NCI-H2107 (cell line): ENCODE data around the gene TECPR1.

Source experiments
- DNase-seq: peaks from one replicate; lab custom pipeline; 2025; lab: John Stamatoyannopoulos, UW

TECPR1 gene, protein sequence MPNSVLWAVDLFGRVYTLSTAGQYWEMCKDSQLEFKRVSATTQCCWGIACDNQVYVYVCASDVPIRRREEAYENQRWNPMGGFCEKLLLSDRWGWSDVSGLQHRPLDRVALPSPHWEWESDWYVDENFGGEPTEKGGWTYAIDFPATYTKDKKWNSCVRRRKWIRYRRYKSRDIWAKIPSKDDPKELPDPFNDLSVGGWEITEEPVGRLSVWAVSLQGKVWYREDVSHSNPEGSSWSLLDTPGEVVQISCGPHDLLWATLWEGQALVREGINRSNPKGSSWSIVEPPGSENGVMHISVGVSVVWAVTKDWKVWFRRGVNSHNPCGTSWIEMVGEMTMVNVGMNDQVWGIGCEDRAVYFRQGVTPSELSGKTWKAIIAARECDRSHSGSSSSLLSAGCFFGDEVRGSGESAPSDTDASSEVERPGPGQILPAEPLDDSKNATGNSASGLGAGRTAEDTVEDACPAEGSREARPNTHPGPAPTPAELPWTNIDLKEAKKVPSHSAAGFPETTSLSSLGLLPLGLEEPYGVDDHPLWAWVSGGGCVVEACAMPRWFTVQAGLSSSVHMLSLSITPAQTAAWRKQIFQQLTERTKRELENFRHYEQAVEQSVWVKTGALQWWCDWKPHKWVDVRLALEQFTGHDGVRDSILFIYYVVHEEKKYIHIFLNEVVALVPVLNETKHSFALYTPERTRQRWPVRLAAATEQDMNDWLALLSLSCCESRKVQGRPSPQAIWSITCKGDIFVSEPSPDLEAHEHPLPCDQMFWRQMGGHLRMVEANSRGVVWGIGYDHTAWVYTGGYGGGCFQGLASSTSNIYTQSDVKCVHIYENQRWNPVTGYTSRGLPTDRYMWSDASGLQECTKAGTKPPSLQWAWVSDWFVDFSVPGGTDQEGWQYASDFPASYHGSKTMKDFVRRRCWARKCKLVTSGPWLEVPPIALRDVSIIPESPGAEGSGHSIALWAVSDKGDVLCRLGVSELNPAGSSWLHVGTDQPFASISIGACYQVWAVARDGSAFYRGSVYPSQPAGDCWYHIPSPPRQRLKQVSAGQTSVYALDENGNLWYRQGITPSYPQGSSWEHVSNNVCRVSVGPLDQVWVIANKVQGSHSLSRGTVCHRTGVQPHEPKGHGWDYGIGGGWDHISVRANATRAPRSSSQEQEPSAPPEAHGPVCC

DNA sequence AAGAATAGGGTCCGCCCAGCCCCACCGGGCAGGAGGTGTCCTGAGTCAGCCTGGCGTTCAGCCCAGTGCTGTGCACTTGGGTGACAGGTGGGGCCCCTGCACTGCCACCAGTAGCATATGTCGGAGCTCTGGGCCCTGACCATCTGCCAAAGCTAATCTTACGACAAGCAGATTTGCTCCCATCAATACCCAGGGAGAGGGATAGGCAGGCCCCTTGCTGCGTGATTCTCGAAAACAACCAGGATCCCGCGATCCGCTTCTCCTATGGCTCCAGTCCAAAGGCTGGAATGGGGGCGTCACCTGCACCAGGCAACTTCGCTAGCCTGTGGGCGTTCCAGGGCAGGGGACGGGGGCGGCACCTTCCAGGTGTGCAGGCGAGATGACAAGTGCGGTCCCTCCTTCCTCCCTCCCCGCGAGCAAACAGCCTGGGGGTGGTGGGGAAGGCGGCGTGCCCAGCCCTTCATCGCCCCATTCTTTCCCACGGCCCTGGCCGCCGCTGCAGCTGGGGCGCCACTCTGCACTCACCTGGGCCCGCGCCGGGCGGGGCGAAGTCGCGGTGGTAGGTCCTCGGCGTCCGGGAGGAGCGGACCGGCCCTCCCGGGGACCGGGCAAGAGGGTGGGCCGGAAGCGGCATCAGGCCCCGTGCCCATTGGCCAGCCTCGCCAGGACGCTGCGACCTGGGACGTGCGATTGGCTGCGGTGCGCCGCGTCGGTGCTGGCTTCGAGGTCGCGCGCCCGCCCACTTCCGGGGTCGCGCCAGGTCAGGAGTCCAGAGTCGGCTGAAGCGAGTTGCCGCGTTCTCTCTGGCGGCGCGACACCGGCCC lies at the start of gene TECPR1:
Gene TECPR1, minus strand, starts transcription at position 632 of the 824 bp plus-strand sequence. CDS start 6,086 bp downstream, outside the sequence.
- DNase-seq = peak; percentile 82

DNA sequence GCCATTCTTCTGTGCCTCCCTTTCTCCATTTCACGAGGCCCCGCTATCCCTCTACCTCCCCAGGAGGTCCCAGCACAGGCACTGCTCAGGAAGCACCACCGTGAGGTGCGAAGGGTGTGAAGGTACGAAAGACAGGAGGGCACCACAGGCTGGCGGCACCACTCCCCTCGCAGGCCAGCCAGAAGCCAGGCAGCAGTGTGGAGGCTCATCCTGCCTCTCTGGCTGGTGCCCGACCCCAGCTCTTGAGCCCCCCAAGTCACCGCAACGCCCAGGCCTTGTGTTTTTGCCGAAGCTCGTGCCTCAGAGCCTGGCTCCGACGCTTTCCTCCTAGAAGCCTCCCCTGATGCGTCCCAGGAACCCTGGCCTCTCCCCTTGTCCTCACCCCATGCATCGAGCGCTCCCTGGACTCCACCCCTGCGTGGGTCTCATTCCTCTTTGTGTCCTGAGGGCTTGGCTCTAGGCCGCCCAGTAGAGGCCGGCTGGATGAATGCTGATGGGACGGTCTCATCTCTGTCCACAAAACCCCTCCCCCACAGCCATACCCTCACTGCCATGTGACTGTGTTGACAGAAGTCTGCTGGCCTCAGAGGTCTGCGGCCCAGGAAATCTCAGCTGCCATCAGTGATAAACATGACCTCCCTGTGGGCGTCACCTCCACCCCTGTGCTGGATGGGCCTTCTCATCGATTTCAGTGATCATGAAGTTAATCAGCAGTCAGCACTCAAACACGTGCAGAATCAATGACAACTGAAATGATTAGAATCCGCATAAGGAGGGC lies 48.8 kb upstream of the TECPR1 start:
- no peak for DNase-seq

DNA sequence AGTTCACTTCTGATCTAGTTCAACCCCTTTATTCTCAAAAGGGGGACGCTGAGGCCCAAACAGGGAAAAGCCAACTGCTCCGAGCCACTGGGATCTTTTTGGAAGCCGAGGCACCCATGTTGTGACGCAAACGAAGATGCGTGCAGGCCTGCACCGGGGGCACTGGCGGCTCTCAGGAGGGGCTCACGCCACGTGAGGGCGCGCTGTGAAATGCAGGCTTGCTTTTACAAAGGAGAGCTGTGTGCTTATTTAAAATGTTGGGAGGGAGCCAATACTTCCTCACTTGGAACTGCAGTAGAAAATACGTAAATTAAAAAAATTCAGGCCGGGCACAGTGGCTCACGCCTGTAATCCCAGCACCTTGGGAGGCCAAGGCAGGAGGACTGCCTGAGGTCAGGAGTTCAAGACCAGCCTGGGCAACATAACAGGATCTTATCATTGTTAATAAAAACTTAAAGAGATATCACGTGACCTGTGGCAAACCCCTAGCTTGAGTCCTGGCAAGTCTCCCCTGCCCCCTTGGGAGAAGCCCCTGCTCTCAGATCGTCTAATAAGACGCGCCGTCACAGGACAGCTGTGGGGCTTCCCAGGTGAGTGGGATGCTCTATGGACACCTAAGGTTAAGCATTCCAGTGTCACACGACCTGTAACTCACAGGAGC lies 45.7 kb upstream of the TECPR1 start:
- DNase-seq = no peak

DNA sequence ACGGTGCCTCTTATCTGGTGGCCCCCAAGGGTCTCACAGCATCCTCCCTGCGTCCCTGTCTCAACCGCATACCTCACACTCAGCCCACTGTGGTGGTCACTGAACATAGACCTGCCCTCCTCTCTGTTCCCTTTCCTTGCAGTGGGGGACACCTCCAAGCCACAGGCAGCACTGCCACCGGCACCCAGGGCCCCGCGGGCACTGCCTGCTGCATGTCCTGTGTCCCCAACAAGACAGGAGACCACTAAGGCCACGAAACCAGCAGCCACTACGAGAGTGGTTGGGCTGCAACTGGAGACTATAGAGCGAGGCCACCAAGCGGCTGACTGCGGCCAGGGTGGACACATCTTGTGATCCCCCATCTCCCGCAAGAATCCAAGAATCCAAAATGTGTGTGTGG lies 44.8 kb upstream of the TECPR1 start:
- DNase-seq = no peak

DNA sequence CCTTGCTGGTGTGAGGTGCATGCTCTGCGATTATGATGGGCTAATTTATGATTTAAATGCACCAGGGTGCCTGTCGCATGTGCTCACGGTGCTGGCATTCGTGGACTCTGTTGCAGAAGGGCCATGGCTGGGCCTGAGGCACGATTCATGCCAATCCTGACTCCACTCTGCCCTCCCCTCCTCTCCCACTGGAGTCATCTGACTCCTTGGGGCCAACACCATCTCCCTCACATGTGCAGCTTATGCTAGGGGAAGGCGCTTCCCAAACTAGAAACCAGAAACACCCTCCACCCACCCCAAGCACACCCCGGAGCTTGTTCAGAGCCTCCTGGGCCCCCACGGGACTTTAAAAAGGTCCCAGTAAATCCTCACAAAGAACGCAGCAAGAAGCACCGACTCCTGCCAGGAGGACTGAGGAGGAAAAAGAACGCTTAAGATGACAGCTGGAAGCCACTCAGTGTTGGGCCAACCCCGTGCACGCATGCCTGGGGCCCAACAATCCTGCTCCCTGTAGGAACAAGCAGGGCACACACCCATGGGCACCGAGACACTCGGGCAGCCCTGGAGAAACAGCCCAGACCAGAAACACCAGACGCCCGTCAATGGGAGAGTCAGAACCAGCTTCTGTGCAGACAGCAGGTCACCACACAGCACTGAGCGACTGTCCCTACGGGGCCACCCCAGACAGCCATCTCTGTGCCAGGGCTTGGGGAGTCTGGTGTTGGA lies 43.6 kb upstream of the TECPR1 start:
- DNase-seq = no peak

DNA sequence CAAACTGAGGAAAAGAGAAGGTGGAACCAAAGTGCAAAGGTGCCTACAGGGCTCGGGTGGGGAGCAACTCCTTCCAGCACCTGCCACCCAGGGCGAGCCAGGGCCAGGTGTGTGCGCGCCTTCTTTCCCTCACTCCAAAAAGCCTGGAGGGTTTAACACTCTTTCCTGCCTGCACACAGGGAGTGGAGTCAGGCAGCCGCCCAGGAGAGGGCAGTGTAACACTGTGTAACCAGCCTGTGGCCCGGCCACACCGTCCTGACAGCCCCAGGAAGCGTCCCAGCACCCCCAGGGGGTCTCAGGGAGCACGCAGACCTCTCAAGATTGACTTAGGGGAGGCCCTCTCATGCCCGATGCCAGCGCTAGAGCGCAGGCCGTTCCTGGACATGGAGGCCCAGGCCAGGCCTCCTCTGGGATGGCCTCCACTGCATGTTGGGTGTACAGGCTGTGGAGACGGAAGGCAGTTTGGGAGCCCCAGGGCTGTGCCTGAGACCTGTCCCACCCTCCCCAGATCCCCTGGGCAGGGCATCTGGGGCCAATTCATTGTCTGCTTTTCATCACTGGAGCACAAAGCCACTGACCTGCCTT lies 42.9 kb upstream of the TECPR1 start:
- peak; percentile 86 for DNase-seq

DNA sequence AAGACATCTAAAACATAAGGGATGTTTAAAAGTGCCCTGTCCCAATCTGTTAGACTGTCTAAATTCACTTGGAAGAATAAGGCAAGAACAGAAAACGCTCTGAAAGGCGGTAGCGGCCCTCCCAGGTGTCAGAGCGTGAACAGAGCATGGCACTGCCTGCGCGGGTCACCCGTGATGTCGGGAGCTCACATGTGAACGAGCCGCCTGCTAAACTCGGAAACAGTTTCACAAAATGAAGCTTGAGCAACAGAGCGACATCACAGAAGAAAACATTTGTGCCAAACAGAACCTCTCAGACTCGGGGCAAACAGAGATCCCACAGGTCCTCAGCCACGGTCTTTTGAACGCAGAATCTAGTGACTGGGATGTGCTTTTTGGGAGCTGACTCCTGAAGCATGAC lies 42.3 kb upstream of the TECPR1 start:
- DNase-seq = no peak

DNA sequence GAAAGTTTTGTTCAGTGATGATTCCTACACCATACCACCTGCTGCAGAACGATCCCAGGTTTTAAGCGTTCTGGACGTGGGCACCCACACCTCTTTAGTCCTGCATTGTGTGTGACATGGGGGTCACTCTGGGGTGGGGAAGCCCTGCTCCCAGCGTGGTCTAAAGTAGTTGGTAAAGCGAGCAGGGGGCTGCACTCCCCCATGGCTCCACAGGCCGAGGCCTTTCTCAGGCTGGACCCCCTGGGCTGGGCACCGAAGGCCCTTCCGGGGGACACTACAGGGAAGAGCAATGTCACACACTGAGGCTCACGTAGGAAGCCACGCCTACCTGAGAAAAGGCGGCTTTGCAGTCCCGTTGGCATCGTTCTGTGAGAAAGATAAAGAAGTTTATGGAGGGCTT lies 41.7 kb upstream of the TECPR1 start:
- no peak for DNase-seq

DNA sequence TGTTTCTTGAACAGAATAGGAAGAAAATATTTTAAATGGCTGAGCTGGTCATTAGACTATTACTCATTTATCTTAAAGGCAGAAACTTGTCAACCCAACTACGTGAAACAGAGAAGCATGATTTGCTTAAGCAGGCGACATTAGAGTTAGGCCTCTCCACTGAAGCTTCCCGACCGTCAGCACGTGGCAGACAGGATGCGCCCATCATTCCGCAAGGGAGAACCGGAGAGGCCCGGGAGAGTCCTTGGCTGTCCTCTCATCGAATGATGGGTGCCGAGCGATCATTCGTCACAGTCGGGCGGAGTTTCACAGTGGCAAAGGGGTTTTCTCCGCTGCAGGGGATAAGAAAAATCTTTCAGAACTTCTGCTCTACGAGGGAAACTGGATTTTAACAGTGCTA lies 41.2 kb upstream of the TECPR1 start:
- no peak for DNase-seq

DNA sequence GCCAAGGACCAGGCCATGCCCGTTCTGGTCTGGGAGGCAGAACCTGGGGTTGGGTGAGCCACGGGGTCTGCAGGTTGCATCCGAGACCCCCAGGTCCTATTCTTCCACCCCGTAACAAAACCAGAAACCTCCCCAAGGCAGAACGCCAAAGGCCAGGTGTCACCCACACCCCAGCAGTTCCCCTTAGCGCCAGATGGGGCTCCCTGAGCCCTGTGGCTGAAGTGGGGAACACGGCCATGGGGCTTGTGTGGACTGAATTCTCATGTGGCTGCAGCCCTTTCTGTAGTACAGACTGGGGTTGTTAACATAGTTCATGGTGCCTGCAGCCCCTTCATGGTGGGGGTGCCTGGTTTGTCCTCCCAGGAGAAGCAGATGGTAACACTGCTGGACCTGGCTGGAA lies 39.7 kb upstream of the TECPR1 start:
- DNase-seq = no peak

DNA sequence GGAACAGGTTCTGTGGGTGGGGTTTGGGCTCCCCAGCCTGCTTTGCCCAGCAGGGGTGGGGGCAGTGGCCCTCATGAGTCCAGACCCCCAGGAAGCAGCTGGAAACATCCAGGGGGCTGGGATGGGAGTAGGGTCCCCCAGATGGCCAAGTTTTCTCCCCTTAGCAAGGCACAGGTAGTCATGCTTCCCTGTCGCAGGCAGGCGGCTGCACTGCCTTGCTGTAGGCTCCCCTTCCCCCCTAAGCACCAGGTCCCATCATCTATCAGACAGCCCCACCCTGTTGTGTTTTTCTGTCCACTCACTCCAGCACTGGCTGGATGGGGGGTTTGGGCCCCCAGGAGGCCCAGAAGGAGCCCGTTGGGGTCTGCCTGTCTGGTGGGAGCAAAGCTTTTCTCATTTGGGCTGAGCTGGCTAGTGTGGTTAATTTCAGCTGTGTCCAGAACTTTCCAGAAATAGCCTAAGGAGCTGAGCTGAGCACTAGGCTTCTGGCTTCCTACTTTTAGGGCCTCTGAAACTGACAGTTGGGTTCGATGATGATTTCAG lies 37.4 kb upstream of the TECPR1 start:
- no peak for DNase-seq

DNA sequence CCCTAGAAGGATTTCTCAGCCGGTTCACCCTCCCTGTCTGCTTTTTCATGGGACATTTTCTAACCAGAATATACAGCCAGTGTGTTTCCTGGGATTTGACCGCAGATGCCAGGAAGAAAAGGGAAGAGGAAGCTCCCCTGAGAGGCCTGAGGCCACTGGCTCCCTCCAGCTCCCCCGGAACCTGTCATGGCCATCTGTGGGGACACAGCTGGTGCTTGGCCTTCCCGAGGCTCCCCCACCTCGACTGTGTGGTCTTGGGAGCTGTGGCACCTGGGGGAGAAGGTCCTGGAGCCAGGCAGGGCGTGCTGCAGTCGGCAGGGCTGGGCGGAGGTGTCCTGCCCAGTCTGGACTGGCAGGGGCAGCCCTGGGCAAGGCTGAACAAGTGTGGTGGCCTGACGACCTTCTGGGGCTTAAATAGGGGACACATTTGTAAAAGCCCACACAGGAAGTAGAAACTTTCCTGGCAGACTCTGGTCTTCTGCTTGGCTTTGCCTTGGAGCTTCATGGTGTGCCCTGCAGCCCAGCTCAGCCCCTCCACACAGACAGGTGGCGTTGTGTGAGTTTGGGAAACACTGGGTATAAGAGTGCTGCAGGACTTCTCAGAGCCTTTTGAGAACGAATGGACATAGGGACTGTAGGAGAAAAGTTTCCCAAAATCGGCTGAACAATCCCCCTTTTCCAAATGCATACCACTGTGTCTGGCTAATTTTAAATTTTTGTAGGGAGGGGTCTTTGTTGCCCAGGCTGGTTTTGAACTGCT lies 36.2 kb upstream of the TECPR1 start:
- DNase-seq = no peak

DNA sequence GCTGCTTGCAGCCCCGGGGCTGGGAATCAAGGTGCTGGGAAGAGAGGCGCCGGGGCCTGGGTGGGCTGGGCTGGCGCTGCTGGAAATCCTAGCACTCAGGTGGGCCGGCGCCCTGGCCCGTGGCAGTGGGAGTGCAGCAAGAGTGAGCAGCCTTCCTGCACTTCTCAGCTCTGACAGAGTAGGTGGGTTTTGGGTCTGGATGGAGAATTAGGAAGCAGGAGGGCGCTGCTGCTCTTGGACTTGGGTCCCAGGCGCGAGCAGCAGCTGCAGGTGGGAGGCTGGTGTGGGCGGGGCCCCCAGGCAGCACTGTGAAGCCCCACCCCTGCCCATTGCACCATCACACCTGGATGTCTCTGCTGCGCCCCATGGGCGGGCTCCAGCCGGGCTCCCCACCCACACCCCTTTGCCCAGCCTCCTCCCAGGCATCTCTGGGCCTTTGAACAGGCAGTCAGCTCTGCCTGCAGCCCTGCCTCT lies 35.5 kb upstream of the TECPR1 start:
- DNase-seq = peak; percentile 65

DNA sequence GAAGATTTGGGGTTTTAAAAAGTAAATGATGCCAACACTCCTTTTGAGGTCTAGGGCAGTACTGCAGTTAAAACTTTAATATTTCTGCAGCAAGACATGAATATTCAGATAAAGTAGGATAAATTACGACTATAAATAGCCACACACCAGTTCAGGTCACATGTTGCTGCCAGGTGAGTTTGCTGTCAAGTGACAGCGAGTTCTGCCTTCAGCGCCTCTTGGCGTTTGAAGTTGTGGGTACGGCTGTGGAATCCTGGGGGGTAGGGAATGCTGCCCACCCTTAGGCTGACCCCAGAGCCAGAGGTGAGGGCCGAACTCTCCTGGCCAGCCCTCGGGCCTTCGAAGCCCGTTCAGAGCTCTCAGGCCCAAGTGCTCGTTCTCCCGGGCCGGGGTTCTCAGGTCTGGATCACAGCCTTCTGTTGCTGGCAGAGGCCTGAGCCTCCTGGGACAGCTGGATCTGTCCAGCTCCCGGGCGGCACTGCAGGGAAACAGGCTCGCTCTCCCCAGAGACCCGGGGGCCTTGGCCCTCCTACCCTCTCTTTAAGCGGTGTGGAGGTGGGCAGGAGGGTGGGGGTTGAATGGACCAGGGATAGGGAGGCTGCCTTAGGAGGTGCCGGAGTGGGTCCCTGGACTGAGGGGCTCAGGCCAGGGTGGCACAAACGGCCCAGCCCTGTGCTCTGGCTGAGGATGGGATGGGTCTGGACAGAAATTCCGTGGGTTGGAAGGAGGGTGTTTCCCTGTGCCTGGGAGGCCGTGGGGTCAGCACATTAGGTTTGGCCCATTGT lies 34.9 kb upstream of the TECPR1 start:
- DNase-seq = no peak

DNA sequence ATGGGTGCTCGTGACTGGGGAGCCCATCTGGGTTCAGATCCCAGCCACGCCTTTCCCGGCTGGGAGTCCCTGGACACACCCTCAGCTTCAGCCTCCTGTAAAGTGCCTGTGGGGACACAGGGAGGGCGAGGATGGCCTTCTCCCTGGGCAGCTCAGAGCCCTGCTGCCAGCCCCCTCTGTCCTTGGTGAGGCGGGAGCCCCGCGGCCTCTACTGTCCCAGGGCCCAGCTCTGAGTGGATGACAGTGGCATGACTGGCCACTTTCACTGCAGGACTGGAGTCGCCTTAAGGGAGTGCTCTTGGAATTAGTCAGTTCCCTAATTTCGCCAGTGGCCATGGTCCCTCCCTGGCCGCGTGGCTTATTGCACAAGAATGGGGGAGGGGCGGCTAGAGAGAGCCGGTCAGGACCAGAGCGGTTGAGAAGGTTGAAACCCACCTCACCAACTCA lies 34.1 kb upstream of the TECPR1 start:
- DNase-seq = no peak

DNA sequence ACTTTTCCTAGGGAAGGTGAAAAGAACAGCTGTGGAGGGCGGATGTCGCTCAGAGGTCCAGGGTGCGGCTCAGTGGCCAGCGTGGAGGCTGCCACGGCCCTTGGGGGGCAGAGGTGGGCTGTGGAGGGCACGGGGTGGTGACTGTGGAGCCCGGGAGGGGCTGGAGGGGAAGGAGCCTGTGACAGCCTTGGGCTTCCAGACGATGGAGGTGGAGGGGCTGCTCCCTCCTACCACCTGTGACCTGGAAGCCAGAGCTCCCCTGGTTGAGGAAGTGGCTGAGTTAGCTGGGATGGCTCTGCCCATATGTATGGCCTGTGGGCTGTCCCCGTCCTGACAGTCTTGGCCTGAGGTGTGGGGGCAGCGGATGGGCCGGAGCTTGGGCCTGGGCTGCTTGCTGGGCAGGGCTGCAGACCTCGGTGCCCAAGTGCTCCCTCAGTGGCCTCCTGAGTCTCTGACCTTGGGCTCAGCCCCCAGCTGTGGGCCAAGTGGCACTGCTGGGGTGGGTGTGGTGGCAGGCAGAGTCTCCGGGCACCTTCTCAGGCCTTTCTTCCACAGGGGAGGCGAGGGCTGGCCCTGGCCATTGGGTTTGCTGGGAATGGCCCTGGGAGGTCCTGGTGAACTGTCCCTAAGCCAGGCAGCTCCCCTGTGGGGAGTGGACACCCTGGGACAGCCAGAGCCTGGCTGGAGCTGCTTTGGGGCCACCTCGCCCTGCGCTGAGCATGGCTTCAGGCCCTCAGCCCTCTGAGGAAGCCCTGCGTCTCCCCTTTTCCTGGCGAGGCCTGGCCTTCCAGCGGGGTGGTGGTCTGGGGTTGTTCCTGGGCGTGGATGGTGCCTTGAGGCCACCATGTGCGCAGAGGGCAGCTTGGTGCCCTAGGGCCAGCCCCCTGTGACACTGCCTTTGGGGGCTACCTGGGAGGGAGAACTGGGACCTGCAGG lies 33.4 kb upstream of the TECPR1 start:
- no peak for DNase-seq
